ENCODE measurements around the gene SLC17A7. TPM values are rescaled to one million over a fixed set of nuclear protein-coding genes. Genes with fewer than 3 reads are reported as not detected.

SLC17A7 gene
- total and polyA plus RNA-seq, 2 of the 13 experiments (the other 11 are each of a cell fraction or from before 2014, with no cell fraction given), result 0.32 TPM; not detected in 1

DNA sequence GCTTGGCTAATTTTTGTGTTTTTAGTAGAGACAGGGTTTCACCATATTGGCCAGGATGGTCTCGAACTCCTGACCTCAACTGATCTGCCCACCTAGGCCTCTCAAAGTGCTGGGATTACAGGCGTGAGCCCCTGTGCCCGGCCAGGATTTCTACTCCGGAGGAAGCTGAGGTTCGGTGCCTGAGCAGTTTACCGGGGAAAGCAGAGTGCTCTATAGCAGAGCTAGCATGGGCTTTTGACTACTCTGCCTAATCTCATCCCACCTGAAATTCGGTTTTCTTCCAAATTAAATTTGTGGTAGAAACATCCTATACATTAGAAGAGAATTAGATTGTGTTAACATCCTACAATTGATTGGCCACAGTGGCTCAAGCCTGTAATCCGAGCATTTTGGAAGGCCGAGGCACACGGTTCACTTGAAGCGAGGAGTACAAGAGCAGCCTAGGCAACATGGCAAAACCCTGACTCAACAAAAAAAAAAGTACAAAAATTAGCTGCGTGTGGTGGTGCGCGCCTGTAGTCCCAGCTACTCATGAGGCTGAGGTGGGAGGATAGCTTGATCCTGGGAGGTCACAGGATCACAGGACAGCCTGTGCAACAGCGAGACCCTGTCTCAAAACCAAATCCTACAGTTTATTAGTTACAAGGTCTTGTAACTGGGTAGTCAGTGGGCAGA, 47.7 kb upstream of the SLC17A7 start (continued):
- TF ChIP-seq NONO (IDR thresholded peaks at IDR 0.05) (no peak), NONO (CRISPR knock-in tag; conservative IDR thresholded peaks at IDR 0.05) (0 out of 2 replicates have a peak, but pooled peaks have one; percentile 31), JUN (CRISPR knock-in tag; IDR thresholded peaks at IDR 0.05) (no peak)
- TF ChIP-seq, protein P1, sequence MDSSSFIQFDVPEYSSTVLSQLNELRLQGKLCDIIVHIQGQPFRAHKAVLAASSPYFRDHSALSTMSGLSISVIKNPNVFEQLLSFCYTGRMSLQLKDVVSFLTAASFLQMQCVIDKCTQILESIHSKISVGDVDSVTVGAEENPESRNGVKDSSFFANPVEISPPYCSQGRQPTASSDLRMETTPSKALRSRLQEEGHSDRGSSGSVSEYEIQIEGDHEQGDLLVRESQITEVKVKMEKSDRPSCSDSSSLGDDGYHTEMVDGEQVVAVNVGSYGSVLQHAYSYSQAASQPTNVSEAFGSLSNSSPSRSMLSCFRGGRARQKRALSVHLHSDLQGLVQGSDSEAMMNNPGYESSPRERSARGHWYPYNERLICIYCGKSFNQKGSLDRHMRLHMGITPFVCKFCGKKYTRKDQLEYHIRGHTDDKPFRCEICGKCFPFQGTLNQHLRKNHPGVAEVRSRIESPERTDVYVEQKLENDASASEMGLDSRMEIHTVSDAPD (CRISPR knock-in tag; IDR thresholded peaks at IDR 0.05), result no peak

DNA sequence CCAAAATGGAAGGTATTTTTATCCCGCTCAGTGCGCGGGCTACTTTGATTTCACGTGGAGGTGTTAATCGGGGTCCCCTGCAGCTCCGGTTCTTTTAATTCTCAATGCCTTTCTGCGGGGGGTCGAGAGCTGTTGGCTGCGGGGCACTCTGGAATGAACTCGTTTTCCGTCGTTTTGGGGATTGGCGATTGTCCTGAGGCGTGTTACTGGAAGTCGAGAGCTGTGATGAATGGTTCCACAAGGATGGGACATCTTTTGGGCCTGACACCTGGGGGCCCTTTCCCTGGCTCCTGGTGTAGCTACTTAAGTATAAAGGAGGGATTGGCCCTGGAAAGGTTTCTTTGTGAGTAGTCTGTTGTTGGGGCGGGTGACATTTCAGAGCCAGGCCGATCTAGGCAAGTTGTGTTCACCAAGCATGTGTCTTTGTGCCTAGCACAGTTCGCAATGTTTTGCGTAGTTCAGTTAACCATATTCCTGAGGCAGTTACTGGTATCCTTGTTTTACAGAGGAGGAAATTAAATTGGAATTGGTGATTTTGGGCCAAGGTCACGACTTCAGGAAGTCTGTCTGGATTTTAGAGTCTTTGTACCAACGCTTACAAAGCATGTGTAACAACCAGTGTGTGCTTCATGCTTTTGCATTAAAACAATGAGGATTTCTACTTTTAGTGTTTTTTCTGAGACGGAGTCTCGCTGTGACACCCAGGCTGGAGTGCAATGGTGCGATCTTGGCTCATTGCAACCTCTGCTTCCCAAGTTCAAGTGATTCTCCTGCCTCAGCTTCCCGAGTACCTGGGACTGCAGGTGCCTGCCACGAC, 46.9 kb upstream of the SLC17A7 start:
- in situ Hi-C loops (cut with HindIII; ENCODE audit: extremely low pct_ligation_motif_present, low pct_unique_long_range_greater_than_20kb) (no loop called here), intact Hi-C loops (cut with micrococcal nuclease; ENCODE audit: unreplicated experiment) (no loop called here)
- FAIRE-seq (no peak), DNase-seq (ENCODE audit: low spot score) (no peak), ATAC-seq (no peak)
- Histone ChIP-seq H2AFZ (ENCODE audit: low read length) (no peak overlapping the region), H3K79me2 (ENCODE audit: insufficient read depth, low read length) (peaks cover 37% of the 10 kb centered on the region), H3K9me3 (ENCODE audit: low read length) (no peaks in the 10 kb centered on the region), H3K4me1 (ENCODE audit: insufficient read depth, low read length) (peaks cover 29% of the 10 kb centered on the region), H3K27me3 (ENCODE audit: control insufficient read depth in 1 of 2, insufficient read depth in 2 of 2, low read length in 2 of 2) (peaks cover 0 to 3% of the 10 kb centered on the region in 2 experiments; a peak in 1 of 5 replicates), H3K27ac (ENCODE audit: extremely low read length, insufficient read depth, low read length) (peak overlapping the region; percentile 87), H4K20me1 (ENCODE audit: insufficient read depth, low read length) (peaks cover 45% of the 10 kb centered on the region), H3K4me2 (ENCODE audit: low read depth, low read length) (peak overlapping the region; percentile 90), H3K36me3 (replicated peaks in 1 of 2; ENCODE audit: control insufficient read depth in 1 of 2, insufficient read depth in 2 of 2, low read length in 2 of 2) (peaks cover 19 to 40% of the 10 kb centered on the region in 2 experiments), H3K4me3 (replicated peaks in 1 of 3; ENCODE audit: insufficient read depth in 1 of 3, low read depth in 2 of 3, low read length in 3 of 3) (peak overlapping the region; percentile 93 to 98 (median 97)), H3K9ac (ENCODE audit: insufficient read depth, low read depth, low read length) (peak overlapping the region; percentile 100)
- ChIA-PET POLR2A (interaction anchor here (1.0 to 2.9 kb wide), 10 partner anchors 8 to 189 kb away, joined by 3 to 14 read pairs (median 4); partner anchors contain the start of genes ALDH16A1, PIH1D1, PRMT1 and PRR12), CTCF (ENCODE audit: low intra/inter-chr PET ratio, low total read pairs) (no interaction called here)
- 0% methylated on average over 19 of the region's 26 CpGs for WGBS (ENCODE audit: low lambda C conversion rate)
- no TSS peak for BruUV-seq (replicated peaks)
- TF ChIP-seq, protein P2, sequence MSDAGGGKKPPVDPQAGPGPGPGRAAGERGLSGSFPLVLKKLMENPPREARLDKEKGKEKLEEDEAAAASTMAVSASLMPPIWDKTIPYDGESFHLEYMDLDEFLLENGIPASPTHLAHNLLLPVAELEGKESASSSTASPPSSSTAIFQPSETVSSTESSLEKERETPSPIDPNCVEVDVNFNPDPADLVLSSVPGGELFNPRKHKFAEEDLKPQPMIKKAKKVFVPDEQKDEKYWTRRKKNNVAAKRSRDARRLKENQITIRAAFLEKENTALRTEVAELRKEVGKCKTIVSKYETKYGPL (CRISPR knock-in tag; IDR thresholded peaks at IDR 0.05), result no peak
- TF ChIP-seq, protein P3, sequence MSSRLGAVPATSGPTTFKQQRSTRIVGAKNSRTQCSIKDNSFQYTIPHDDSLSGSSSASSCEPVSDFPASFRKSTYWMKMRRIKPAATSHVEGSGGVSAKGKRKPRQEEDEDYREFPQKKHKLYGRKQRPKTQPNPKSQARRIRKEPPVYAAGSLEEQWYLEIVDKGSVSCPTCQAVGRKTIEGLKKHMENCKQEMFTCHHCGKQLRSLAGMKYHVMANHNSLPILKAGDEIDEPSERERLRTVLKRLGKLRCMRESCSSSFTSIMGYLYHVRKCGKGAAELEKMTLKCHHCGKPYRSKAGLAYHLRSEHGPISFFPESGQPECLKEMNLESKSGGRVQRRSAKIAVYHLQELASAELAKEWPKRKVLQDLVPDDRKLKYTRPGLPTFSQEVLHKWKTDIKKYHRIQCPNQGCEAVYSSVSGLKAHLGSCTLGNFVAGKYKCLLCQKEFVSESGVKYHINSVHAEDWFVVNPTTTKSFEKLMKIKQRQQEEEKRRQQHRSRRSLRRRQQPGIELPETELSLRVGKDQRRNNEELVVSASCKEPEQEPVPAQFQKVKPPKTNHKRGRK (CRISPR knock-in tag; IDR thresholded peaks at IDR 0.05), result no peak
- TF ChIP-seq GTF2F1 (IDR thresholded peaks at IDR 0.05; ENCODE audit: low read length) (no peak), ZNF761 (CRISPR knock-in tag; conservative IDR thresholded peaks at IDR 0.05) (no peak), NRL (CRISPR knock-in tag; IDR thresholded peaks at IDR 0.05; ENCODE audit: borderline replicate concordance) (no peak), ZNF138 (CRISPR knock-in tag; IDR thresholded peaks at IDR 0.05; ENCODE audit: low read depth) (no peak)
- TF ChIP-seq, protein P4, sequence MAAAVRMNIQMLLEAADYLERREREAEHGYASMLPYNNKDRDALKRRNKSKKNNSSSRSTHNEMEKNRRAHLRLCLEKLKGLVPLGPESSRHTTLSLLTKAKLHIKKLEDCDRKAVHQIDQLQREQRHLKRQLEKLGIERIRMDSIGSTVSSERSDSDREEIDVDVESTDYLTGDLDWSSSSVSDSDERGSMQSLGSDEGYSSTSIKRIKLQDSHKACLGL (CRISPR knock-in tag; IDR thresholded peaks at IDR 0.05), result no peak
